HS-27A (cell line): ENCODE measurements around the gene ABAT.
"Not testable (repeated sequence)": the region's sequence is repeated elsewhere in the genome, so short reads cannot be mapped to it uniquely, and the experiment has no call there.

Experiments used
- DNase-seq: peaks from one replicate; pipeline ENCODE4 v3.0.0-alpha.2; 2012; ENCODE audit warnings: low read depth, missing footprints

ABAT gene

DNA sequence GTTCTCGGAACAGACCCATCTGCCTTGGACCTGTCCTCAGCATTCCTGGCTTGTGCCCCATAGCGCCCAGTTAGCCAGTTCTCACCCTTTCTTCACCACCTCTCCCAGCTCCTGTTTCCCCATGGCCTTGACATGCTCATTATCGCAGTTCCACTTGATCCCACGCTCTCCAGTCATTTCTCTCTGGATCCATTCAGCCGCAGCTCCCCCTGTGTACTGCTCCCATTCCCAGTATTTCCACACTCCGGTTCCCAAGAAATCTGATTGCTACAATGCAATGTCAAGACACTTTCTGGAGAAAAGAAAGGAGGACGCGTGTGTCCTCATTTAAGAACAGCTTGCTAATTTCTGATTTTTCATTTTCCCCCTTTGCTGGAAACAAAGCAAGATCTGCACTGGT is 67.7 kb downstream of the ABAT start:
- no peak for DNase-seq

DNA sequence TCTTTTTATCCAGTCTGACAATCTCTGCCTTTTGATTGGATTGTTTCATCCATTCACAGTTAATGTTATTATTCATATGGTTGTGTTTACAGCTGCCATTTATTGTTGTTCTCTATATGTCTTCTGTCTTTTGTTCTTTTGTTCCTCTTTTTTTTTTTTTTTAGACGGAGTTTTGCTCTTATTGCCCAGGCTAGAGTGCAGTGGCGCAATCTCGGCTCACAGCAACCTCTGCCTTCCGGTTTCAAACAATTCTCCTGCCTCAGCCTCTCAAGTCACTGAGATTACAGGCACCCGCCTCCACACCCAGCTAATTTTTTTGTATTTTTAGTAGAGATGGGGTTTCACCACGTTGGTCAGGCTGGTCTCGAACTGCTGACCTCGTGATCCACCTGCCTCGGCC is 74.5 kb downstream of the ABAT start:
- DNase-seq, result not testable (repeated sequence)

- peak; percentile 19 for DNase-seq
Measured at GRCh38 chr16:8751481-8752311, 77.3 kb downstream of the ABAT start.

- DNase-seq, result no peak
Measured at GRCh38 chr16:8752706-8753105, 78.3 kb downstream of the ABAT start.

GRCh38 chr16:8753416-8754054 is 79.1 kb downstream of the ABAT start:
- DNase-seq, result no peak

- DNase-seq, result no peak
Measured at GRCh38 chr16:8756755-8757154, 82.3 kb downstream of the ABAT start.

- no peak for DNase-seq
Measured at GRCh38 chr16:8758022-8758421, 83.6 kb downstream of the ABAT start.

DNA sequence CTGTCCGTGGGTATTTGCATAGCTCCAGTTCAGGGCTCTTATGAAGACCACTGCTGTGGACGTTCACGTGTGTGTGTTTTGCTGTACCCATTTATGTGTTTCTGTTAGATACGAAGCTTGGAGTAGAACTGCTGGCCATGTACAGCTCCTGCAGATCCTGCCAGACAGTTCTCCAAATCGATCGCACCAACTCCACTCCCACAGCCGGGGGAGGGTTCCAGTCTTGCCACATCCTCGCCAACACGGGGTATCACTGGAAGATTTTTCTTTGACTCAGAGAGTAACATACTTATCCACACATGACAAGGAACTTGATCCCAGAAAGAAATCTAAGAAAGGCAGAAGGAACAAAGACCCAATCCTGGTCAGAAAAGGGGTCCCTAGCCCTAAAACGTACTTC is 85.6 kb downstream of the ABAT start:
- no peak for DNase-seq

DNA sequence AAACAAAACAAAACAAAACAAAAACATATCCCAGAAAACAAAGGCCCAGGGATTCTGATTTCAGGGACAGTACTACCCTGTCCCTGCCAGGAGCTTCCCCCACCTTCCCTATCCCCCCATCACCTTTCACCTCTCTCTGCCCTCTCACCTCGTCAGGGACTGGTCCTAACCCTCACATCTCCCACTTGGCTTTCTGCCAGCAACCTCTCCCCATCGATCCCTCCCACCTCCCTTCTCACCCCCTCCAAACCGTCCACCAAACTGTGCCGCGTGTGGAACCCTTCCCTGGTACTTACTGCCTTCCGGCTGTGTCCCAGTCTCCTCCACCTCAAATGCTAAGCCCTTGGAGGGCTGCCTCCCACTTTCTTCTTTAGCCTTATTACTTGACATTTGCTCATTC is 86.7 kb downstream of the ABAT start:
- no peak for DNase-seq

GRCh38 chr16:8762254-8762653 is 87.8 kb downstream of the ABAT start:
- no peak for DNase-seq

GRCh38 chr16:8763083-8763482 is 88.7 kb downstream of the ABAT start:
- no peak for DNase-seq

DNA sequence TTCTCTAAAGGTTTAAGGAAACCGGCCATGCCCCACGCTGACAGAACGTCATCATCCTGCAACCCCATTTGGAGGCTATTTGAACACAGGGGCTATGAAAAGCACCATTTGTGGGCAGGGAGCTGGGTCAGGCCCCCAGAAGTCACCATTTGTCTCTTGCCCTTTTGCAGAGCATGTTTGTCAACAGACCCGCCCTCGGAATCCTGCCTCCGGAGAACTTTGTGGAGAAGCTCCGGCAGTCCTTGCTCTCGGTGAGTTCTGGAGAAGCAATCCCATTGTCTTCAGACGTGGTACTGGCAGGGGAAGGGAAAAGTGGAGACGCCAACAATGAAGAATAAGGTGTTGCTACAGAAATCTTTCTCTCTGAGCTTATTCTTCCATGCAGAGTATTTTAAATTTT is 89.5 kb downstream of the ABAT start:
- no peak for DNase-seq

DNA sequence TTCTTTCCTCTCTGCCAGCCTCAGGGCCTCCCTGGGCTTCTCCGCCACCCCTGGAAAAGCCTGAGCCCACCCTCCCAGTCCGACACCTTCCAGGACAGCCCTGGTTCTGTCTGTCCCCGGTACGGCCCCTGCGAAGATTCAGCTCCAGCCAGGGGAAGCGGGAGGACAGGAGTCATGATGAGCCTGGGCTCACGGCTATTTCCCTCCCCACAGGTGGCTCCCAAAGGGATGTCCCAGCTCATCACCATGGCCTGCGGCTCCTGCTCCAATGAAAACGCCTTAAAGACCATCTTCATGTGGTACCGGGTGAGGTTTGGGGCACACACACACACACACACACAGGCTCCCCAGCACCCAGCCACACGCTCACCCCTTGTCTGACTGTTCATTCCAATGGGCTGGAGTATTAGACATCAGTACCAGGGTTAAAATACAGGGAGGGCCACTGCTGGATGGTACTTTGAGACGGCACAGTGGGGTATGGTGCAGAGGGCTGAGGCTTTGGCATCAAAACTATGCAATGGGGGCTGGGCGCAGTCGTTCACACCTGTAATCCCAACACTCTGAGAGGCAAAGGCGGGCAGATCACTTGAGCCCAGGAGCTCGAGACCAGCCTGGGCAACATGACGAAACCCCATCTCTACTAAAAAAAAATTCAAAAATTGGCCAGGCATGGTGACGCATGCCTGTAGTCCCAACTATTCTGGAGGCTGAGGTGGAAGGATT is 90.3 kb downstream of the ABAT start:
- no peak for DNase-seq

- no peak for DNase-seq
Measured at GRCh38 chr16:8767176-8767575, 92.8 kb downstream of the ABAT start.

DNA sequence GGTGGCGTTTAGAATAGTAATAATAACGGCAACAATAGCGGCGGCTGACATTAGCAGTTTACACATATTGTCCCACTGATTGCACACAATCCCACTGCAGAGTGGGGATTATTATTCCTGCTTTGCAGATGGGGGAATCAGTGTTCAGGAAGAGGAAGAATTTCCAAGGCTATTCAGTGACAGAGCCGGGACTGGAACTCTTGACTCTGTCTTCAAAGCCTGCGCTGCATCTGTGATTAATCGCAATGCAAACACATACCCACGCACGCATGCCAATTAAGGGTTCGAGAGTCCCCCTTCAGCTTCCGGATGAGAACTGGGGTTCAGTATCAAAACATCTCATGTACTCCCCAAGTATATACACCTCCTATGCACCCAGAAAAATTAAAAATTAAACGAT is 93.9 kb downstream of the ABAT start:
- DNase-seq, result no peak

DNA sequence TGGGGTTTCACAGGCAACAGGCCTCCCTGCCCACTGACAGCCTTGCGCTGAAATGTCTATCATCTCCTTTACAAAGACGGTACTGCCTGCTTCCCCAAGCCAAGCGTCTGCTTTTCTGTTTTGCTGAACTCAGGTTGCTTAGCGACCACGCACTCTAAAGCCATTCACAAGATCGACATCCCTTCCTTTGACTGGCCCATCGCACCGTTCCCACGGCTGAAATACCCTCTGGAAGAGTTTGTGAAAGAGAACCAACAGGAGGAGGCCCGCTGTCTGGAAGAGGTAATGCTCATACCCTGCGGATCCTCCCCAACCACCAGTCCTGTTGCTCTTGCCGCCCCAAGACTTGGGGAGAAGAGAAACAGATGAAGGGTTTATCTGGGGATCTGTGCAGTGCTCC is 94.3 kb downstream of the ABAT start:
- no peak for DNase-seq

DNA sequence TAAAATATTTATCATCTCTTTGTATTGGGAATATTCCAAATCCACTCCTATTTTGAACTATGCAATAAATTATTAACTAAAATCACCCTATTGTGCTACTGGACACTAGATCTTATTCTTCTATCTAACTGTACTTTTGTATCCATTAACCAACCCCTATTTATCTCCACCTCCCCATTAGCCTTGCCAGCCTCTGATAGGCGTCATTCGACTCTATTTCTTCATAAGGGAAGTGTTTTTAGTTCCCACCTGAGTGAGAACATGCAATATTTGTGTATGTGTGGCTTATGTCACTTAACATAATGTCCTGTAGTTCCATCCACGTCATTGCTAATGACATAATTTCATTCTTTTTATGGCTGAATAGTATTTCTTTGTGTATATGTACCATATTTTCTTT is 99.1 kb downstream of the ABAT start:
- DNase-seq, result no peak

DNA sequence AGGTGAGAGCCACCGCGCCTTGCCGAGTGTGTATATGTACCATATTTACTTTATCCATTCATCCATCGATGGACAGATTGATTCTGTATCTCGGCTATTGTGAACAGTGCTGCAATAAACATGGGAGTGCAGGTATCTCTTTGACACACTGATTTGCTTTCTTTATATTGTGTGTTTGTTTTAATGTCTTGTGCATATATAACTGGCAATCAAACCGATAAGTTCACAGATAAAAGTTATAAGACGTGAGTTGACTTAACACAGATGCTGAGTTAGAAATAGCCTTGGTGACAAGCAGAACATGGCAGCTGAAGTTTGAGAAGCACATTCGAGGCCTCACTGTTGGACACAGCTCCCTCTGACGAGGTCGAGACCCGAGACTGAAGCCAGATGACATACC is 99.8 kb downstream of the ABAT start:
- DNase-seq, result no peak

GRCh38 chr16:8775359-8775758 is 100.9 kb downstream of the ABAT start:
- DNase-seq, result no peak

DNA sequence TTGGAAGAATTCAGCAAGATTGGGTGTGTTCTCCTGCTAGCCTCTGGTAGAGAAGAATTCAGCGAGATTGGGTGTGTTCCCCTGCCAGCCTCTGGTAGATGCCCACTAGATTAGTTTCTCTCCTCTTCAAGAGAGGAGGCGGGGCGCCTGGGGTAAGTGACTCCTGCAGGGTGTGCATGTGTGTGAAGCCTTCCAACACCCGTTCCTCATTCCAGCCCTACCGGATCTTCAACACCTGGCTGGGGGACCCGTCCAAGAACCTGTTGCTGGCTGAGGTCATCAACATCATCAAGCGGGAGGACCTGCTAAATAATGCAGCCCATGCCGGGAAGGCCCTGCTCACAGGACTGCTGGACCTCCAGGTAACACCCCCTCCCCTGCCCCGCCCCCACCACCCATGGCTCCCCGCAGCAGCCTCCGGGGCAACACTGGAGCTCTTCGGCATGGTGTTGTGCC is 101.7 kb downstream of the ABAT start:
- no peak for DNase-seq

GRCh38 chr16:8777217-8777616 is 102.8 kb downstream of the ABAT start:
- DNase-seq, result no peak

DNA sequence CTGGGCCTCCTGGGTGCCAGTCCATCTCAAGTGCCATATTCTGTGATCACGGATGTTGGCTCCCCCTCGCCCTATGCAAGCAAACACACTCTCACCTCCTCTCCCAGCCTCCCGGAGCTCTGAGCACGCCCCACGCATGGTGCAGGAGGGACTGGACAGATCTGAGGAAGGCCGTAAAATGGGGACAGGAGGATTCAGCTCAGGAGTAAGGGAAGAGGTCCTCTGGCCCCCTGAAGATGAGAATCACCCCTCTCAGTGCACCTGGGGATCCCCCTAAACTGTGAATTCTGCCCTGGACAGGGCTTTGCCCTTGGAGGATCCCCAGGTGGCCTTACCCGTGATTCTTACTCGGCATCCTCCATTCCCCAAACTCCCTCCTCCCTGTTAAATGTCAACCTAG is 107.4 kb downstream of the ABAT start:
- no peak for DNase-seq

DNA sequence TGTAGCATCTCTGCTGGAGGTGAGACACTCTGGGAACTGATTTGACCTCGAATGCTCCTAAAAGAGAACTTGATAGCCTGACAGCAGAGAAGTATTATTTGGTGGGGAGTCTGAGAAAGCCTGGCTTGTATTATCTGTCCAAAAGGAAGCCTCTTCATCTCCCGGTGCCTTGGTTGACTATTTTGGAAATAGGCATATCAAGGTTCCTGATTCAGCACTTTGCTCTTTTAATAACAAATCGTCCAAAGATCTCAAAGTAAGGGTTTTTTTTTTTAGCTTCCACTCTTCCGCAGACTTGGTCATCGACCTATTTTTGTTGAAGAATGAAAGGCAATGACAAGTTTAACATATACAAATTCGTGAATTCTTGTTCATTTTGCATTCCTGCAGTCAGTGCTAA is 108.3 kb downstream of the ABAT start:
- DNase-seq, result no peak
